ENCODE results near the gene ERAL1.
"Not testable (repeated sequence)": the region's sequence is repeated elsewhere in the genome, so short reads cannot be mapped to it uniquely, and the experiment has no call there.

Gene ERAL1

GRCh38 chr17:28901866-28902818, 47.3 kb downstream of the ERAL1 start:
- Mint-ChIP-seq H3K9me3 (no peaks in the 10 kb centered on the region), H3K27me3 (ENCODE audit: low read depth) (peaks cover 5% of the 10 kb centered on the region), H3K4me3 (peak overlapping the region; percentile 86 to 88 (median 87)), H3K36me3 (ENCODE audit: low read depth) (peaks cover 26% of the 10 kb centered on the region), H3K4me1 (peaks cover 16% of the 10 kb centered on the region), H3K27ac (peak overlapping the region in 2 of 3 experiments; percentile 87 to 94)
- TF ChIP-seq CTCF (IDR thresholded peaks at IDR 0.05; ENCODE audit: unreplicated experiment in 3 of 3) = no peak

- Mint-ChIP-seq H3K27me3 (ENCODE audit: low read depth) (peaks cover 5% of the 10 kb centered on the region), H3K27ac (peak within 1 kb of the TSS in 2 of 3 experiments; percentile 87 to 94), H3K9me3 (no peaks in the 10 kb centered on the region), H3K4me1 (peaks cover 24% of the 10 kb centered on the region), H3K4me3 (peak within 1 kb of the TSS; percentile 86 to 89 (median 88)), H3K36me3 (ENCODE audit: low read depth) (peaks cover 34% of the 10 kb centered on the region)
- peak; percentile 87 to 98 (median 97) for TF ChIP-seq CTCF (IDR thresholded peaks at IDR 0.05; ENCODE audit: unreplicated experiment in 3 of 3)
These were observed 48.2 kb downstream of the ERAL1 start, which contains the start of gene DHRS13 for GRCh38 chr17:28902819-28903545. Gene DHRS13 (minus strand): TSS chr17:28903079. CDS start chr17:28902944, 135 bp downstream.

- Mint-ChIP-seq H3K4me3 (peak overlapping the region; percentile 82 to 89 (median 86)), H3K36me3 (ENCODE audit: low read depth) (peaks cover 35% of the 10 kb centered on the region), H3K27ac (peak overlapping the region in 2 of 3 experiments; percentile 70 to 83), H3K4me1 (peaks cover 26% of the 10 kb centered on the region)
- not testable (repeated sequence) for H3K27me3 Mint-ChIP-seq (ENCODE audit: low read depth); H3K9me3 Mint-ChIP-seq
These were observed 48.7 kb downstream of the ERAL1 start for GRCh38 chr17:28903546-28903841.

- no peak for TF ChIP-seq CTCF (IDR thresholded peaks at IDR 0.05; ENCODE audit: unreplicated experiment in 3 of 3)
- peaks cover 5% of the 10 kb centered on the region for H3K27me3 Mint-ChIP-seq (ENCODE audit: low read depth)
- H3K4me3 Mint-ChIP-seq = peak overlapping the region in 1 of 3 experiments; percentile 11
- H3K4me1 Mint-ChIP-seq = peaks cover 31% of the 10 kb centered on the region
- H3K36me3 Mint-ChIP-seq (ENCODE audit: low read depth) = peaks cover 44% of the 10 kb centered on the region
- no peak overlapping the region for H3K27ac Mint-ChIP-seq
- H3K9me3 Mint-ChIP-seq = no peaks in the 10 kb centered on the region
These were observed 50.0 kb downstream of the ERAL1 start for GRCh38 chr17:28904800-28905199.

GRCh38 chr17:28906276-28906675, 51.5 kb downstream of the ERAL1 start:
- H3K27me3 Mint-ChIP-seq (ENCODE audit: low read depth) = peaks cover 5% of the 10 kb centered on the region

More at GRCh38 chr17:28906276-28906675, 51.5 kb downstream of the ERAL1 start:
- Mint-ChIP-seq H3K27ac (no peak overlapping the region), H3K9me3 (no peaks in the 10 kb centered on the region), H3K4me3 (no peak overlapping the region), H3K36me3 (ENCODE audit: low read depth) (peaks cover 51% of the 10 kb centered on the region), H3K4me1 (peaks cover 31% of the 10 kb centered on the region)
- TF ChIP-seq CTCF (IDR thresholded peaks at IDR 0.05; ENCODE audit: unreplicated experiment in 3 of 3) = no peak

Data from nephron (organoid).